H9 (cell line): ENCODE data around the gene RBPJ. TPM values are rescaled to one million over a fixed set of nuclear protein-coding genes. Genes with fewer than 3 reads are reported as not detected.
A peak's percentile ranks its signal among the peaks of the same experiment; 100 is the strongest.

Experiments used
- DNase-seq: peaks from one replicate; pipeline ENCODE4 v3.0.0-alpha.2; 2017
- H2AFZ ChIP-seq: one replicate; pipeline ENCODE4 v1.6.1; 2013; ENCODE audit warnings: mild to moderate bottlenecking, low read length, control low read depth, moderate library complexity
- H2AK5ac ChIP-seq: 2 replicates; pipeline ENCODE4 v1.6.1; 2013; ENCODE audit warnings: low read length, control low read depth, mixed read lengths; ENCODE audit not compliant: insufficient read length
- H2BK120ac ChIP-seq: one replicate; pipeline ENCODE4 v1.6.1; 2013; ENCODE audit warnings: low read depth, mild to moderate bottlenecking, low read length, control low read depth, inconsistent platforms; ENCODE audit not compliant: poor library complexity, severe bottlenecking
- H2BK12ac ChIP-seq: 2 replicates; pipeline ENCODE4 v1.6.1; 2013; ENCODE audit warnings: low read length, control low read depth, mixed read lengths, low read depth; ENCODE audit not compliant: insufficient read length
- H2BK15ac ChIP-seq: 2 replicates; pipeline ENCODE4 v1.6.1; 2013; ENCODE audit warnings: low read depth, low read length, control low read depth
- H2BK20ac ChIP-seq: one replicate; pipeline ENCODE4 v1.6.1; 2013; ENCODE audit warnings: low read depth, mild to moderate bottlenecking, low read length, control low read depth, inconsistent platforms; ENCODE audit not compliant: poor library complexity, severe bottlenecking
- H2BK5ac ChIP-seq: 2 replicates; pipeline ENCODE4 v1.6.1; 2013; ENCODE audit warnings: low read length, control low read depth, mixed read lengths; ENCODE audit not compliant: insufficient read length
- H3K14ac ChIP-seq: 2 replicates; pipeline ENCODE4 v1.6.1; 2013; ENCODE audit warnings: low read length, control low read depth; ENCODE audit not compliant: insufficient read depth
- H3K18ac ChIP-seq: 2 replicates; pipeline ENCODE4 v1.6.1; 2013; ENCODE audit warnings: low read depth, mild to moderate bottlenecking, mixed read lengths, low read length, control low read depth; ENCODE audit not compliant: insufficient read length
- H3K23ac ChIP-seq: 2 replicates; pipeline ENCODE4 v1.6.1; 2013; ENCODE audit warnings: low read length, control low read depth, mixed read lengths, low read depth; ENCODE audit not compliant: insufficient read length
- H3K23me2 ChIP-seq: 2 replicates; pipeline ENCODE4 v1.6.1; 2013; ENCODE audit warnings: low read depth, mild to moderate bottlenecking, mixed read lengths, low read length, control low read depth; ENCODE audit not compliant: insufficient read length, poor library complexity, severe bottlenecking
- H3K27ac ChIP-seq: 2 replicates; pipeline ENCODE4 v1.5.1; 2013; ENCODE audit warnings: low read length, control low read depth, mixed read lengths, low read depth; ENCODE audit not compliant: insufficient read length
- H3K27me3 ChIP-seq: 2 replicates; pipeline ENCODE4 v1.6.1; 2013; ENCODE audit warnings: low read length, control low read depth, inconsistent platforms; ENCODE audit not compliant: insufficient read depth
- H3K4ac ChIP-seq: 2 replicates; pipeline ENCODE4 v1.6.1; 2013; ENCODE audit warnings: low read depth, mild to moderate bottlenecking, control low read depth, inconsistent platforms, low read length, moderate library complexity
- H3K4me1 ChIP-seq: 2 replicates; pipeline ENCODE4 v1.6.1; 2013; ENCODE audit warnings: low read length, control low read depth, inconsistent platforms; ENCODE audit not compliant: insufficient read depth
- H3K4me2 ChIP-seq: 2 replicates; pipeline ENCODE4 v1.6.1; 2013; ENCODE audit warnings: low read length, control low read depth, mixed read lengths; ENCODE audit not compliant: insufficient read length, insufficient read depth
- H3K56ac ChIP-seq: 2 replicates; pipeline ENCODE4 v1.6.1; 2013; ENCODE audit warnings: low read depth, mild to moderate bottlenecking, mixed read lengths, low read length, control low read depth; ENCODE audit not compliant: insufficient read length
- H3K79me1 ChIP-seq: 2 replicates; pipeline ENCODE4 v1.6.1; 2013; ENCODE audit warnings: low read depth, mild to moderate bottlenecking, moderate library complexity, low read length, control low read depth, inconsistent platforms; ENCODE audit not compliant: insufficient read depth, poor library complexity, severe bottlenecking
- H3K79me2 ChIP-seq: 2 replicates; pipeline ENCODE4 v1.6.1; 2013; ENCODE audit warnings: low read length, control low read depth, inconsistent platforms; ENCODE audit not compliant: insufficient read depth
- H3K9ac ChIP-seq: 2 replicates; pipeline ENCODE4 v1.6.1; 2013; ENCODE audit warnings: low read length, control low read depth, mixed read lengths; ENCODE audit not compliant: insufficient read length; ENCODE audit errors: extremely low read depth
- H3K9me3 ChIP-seq: one replicate; pipeline ENCODE4 v1.6.1; 2013; ENCODE audit warnings: low read depth, low read length, inconsistent platforms; ENCODE audit not compliant: control insufficient read depth
- H3T11ph ChIP-seq: one replicate; pipeline ENCODE4 v1.6.1; 2013; ENCODE audit warnings: mild to moderate bottlenecking, low read length, control low read depth, inconsistent platforms
- H4K20me1 ChIP-seq: one replicate; pipeline ENCODE4 v1.6.1; 2013; ENCODE audit not compliant: control insufficient read depth, insufficient read length, insufficient read depth
- H4K5ac ChIP-seq: 2 replicates; pipeline ENCODE4 v1.6.1; 2013; ENCODE audit warnings: low read depth, mild to moderate bottlenecking, mixed read lengths, low read length, control low read depth; ENCODE audit not compliant: insufficient read length
- H4K8ac ChIP-seq: replicated peaks from 2 replicates; pipeline ENCODE4 v1.6.1; 2013; ENCODE audit warnings: low read length, control low read depth, mixed read lengths, low read depth; ENCODE audit not compliant: insufficient read length
- H4K91ac ChIP-seq: 2 replicates; pipeline ENCODE4 v1.6.1; 2013; ENCODE audit warnings: low read depth, mild to moderate bottlenecking, moderate library complexity, mixed read lengths, low read length, control low read depth; ENCODE audit not compliant: insufficient read length
- H3K27ac Mint-ChIP-seq, 3 experiments: 2 replicates in 2 of 3; 3 replicates in 1 of 3; pipeline ENCODE4 v1.8.0; 2020 to 2021; ENCODE audit warnings: mixed read lengths in 3 of 3, mild to moderate bottlenecking in 1 of 3, moderate library complexity in 1 of 3
- H3K27me3 Mint-ChIP-seq: 2 replicates; pipeline ENCODE4 v1.8.0; 2021; ENCODE audit warnings: low read depth, mild to moderate bottlenecking, moderate library complexity, mixed read lengths
- H3K36me3 Mint-ChIP-seq, 3 experiments: 2 replicates in 2 of 3; 3 replicates in 1 of 3; pipeline ENCODE4 v1.8.0; 2020 to 2021; ENCODE audit warnings: low read depth in 3 of 3, mixed read lengths in 3 of 3; ENCODE audit not compliant: insufficient read depth in 1 of 3
- H3K4me1 Mint-ChIP-seq, 2 experiments: 2 replicates each; pipeline ENCODE4 v1.8.0; 2020; ENCODE audit warnings: mixed read lengths in 2 of 2
- H3K4me3 Mint-ChIP-seq, 2 experiments: 2 replicates in 1 of 2; 3 replicates in 1 of 2; pipeline ENCODE4 v1.8.0; 2020 to 2021; ENCODE audit warnings: mild to moderate bottlenecking in 2 of 2, mixed read lengths in 2 of 2, moderate library complexity in 1 of 2
- H3K9me3 Mint-ChIP-seq, 2 experiments: 2 replicates in 1 of 2; 3 replicates in 1 of 2; pipeline ENCODE4 v1.8.0; 2020; ENCODE audit warnings: mild to moderate bottlenecking in 2 of 2, mixed read lengths in 2 of 2, moderate library complexity in 1 of 2
- WGBS: extraction: QIAGEN DNeasy Blood & Tissue Kit; methylation state at CpG from one replicate; pipeline ENCODE4 v1.1.7; 2013; ENCODE audit warnings: missing lambda C conversion rate, low lambda C conversion rate, mixed read lengths; ENCODE audit not compliant: insufficient read length; ENCODE audit errors: extremely low coverage; 5-methylcytosine and 5-hydroxymethylcytosine counted together
- total RNA-seq: library from RNA; stranded (reverse); gene quantifications from 2 replicates; pipeline ENCODE4 v1.2.1, GENCODE V29; 2021
- TF ChIP-seq, protein P1 (sequence below): fragments of 200-600 bp; sonication (generic); conservative IDR thresholded peaks from 3 replicates; pipeline ENCODE4 v1.8.0; 2021; ENCODE audit warnings: antibody characterized with exemption, mild to moderate bottlenecking

RBPJ gene
- total RNA-seq, 1 experiment from 2014 or later: 166 TPM

DNA sequence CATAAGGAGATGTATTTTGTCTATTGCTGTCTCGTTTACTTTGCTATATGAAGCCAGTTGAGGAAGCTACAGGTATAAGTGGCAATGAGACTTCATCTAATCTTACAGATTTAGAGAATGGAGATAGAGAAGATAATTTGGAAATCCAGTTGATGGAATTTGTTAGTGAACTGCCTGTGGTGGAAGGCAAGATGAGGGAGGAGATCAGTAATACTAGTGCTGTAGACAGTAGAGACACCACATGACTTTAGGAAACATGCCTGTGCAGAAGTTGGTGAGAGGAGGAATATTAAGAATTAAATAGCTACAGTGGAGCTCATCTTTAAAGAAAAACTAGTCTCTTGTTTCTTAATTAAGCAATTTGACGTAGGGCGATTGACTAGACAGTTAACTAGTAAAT lies 51.3 kb downstream of the RBPJ start:
- Histone ChIP-seq H2BK12ac (no peak overlapping the region), H3K27ac (no peak overlapping the region), H2AK5ac (no peak overlapping the region), H4K20me1 (no peaks in the 10 kb centered on the region), H3K79me1 (no peaks in the 10 kb centered on the region), H3K18ac (no peak overlapping the region), H3K9me3 (no peaks in the 10 kb centered on the region), H4K91ac (no peak overlapping the region), H3K23ac (no peak overlapping the region), H3K9ac (no peak overlapping the region), H2BK120ac (no peak overlapping the region), H2BK20ac (no peak overlapping the region), H4K8ac (no peak overlapping the region), H3K56ac (no peak overlapping the region), H3K27me3 (no peaks in the 10 kb centered on the region), H4K5ac (no peak overlapping the region), H2BK5ac (no peak overlapping the region), H2BK15ac (no peak overlapping the region), H2AFZ (no peak overlapping the region), H3K14ac (no peak overlapping the region), H3T11ph (no peak overlapping the region), H3K4me1 (peaks cover 8% of the 10 kb centered on the region; the same call in 1 of the 2 replicates), H3K23me2 (no peaks in the 10 kb centered on the region), H3K79me2 (peaks cover 58% of the 10 kb centered on the region; the same call in 1 of the 2 replicates), H3K4me2 (no peak overlapping the region), H3K4ac (no peak overlapping the region)
- H3K27me3 Mint-ChIP-seq: no peaks in the 10 kb centered on the region
- no CpG with 5 or more reads among the region's 3 CpGs for WGBS
- TF ChIP-seq, protein P1, sequence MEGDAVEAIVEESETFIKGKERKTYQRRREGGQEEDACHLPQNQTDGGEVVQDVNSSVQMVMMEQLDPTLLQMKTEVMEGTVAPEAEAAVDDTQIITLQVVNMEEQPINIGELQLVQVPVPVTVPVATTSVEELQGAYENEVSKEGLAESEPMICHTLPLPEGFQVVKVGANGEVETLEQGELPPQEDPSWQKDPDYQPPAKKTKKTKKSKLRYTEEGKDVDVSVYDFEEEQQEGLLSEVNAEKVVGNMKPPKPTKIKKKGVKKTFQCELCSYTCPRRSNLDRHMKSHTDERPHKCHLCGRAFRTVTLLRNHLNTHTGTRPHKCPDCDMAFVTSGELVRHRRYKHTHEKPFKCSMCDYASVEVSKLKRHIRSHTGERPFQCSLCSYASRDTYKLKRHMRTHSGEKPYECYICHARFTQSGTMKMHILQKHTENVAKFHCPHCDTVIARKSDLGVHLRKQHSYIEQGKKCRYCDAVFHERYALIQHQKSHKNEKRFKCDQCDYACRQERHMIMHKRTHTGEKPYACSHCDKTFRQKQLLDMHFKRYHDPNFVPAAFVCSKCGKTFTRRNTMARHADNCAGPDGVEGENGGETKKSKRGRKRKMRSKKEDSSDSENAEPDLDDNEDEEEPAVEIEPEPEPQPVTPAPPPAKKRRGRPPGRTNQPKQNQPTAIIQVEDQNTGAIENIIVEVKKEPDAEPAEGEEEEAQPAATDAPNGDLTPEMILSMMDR: no peak
- no peak overlapping the region for H3K4me3 Mint-ChIP-seq
- H3K36me3 Mint-ChIP-seq: peaks cover 0 to 8% (median 0%) of the 10 kb centered on the region in 3 experiments; a peak in 3 of 7 replicates
- H3K9me3 Mint-ChIP-seq: no peaks in the 10 kb centered on the region
- peaks cover 52 to 55% of the 10 kb centered on the region in 2 experiments for H3K4me1 Mint-ChIP-seq
- peak overlapping the region in 2 of 3 experiments; percentile 44 to 52; a peak in 3 of 7 replicates for H3K27ac Mint-ChIP-seq
- no peak for DNase-seq
